T1000 (cell line): Measurements from ENCODE around the gene IAH1.
A peak's percentile ranks its signal among the peaks of the same experiment; 100 is the strongest.

Experiments used
- DNase-seq: peaks from one replicate; lab custom pipeline; 2025; ENCODE audit warnings: mixed read lengths; lab: John Stamatoyannopoulos, UW

IAH1 gene, protein sequence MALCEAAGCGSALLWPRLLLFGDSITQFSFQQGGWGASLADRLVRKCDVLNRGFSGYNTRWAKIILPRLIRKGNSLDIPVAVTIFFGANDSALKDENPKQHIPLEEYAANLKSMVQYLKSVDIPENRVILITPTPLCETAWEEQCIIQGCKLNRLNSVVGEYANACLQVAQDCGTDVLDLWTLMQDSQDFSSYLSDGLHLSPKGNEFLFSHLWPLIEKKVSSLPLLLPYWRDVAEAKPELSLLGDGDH

DNA sequence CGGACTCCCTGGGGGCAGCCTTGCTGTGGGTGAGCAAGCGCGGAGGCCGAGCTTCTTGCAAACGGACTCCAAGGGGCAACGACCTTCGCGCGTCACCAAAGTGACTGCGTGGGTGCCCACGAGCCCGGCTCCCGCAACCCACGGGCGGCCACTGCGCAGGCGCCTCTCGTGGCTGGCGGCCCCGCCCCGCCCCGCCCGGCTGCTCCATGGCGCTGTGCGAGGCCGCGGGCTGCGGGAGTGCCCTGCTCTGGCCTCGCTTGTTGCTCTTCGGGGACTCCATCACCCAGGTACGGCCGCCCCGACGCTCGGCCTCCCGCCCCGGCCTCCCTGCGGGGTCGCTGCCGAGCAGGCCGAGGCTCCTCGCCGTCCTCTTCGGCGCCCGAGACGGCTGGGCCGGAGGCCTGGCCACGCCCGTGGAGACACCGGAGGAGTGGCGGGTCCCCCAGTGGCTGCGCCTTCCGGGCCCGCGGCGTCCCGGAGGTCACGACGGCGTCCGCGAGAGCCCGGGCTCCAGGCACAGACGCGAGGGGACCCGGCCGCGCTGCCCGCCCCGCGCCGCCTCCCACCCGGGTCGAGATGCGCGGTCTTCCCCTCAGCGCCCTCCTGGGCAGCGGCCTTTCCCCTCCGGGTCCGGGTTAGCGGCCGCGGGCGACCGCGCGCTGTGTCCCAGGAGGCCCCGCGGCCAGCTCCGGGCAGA, at the start of gene IAH1:
Gene IAH1, plus strand, starts transcription at position 191 of the 697 bp plus-strand sequence. Its CDS starts 16 bp downstream, at position 207.
- peak; percentile 57 for DNase-seq

DNA sequence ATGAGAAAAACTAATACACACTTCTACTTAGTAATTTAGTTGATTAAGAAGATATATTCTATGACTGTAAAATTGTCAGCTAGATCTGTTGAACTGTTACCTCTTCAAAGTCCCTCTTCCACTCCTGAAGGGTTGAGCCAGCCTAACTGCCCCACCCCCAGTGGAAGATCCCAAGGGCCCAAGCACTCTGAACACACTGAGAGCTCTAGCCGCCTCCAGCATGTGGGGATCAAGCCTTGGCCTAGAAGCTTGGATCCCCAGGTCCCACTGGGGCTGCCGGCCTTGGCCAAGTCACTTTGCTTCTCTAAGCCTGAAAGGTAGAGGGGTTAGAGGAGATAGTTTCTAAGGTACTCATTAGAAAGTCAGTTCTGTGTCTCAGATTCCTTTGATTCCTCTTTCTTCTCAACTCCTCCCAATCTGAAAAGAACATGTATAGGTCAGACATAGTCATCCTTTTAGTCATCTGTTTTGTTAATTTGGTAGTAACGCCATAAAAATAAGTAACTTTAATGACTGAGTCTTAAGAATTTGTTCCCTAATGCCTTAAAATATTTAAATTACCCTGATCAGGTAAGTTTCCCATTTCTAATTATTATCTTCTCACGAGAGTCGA, 45.3 kb upstream of the IAH1 start:
- no peak for DNase-seq

DNA sequence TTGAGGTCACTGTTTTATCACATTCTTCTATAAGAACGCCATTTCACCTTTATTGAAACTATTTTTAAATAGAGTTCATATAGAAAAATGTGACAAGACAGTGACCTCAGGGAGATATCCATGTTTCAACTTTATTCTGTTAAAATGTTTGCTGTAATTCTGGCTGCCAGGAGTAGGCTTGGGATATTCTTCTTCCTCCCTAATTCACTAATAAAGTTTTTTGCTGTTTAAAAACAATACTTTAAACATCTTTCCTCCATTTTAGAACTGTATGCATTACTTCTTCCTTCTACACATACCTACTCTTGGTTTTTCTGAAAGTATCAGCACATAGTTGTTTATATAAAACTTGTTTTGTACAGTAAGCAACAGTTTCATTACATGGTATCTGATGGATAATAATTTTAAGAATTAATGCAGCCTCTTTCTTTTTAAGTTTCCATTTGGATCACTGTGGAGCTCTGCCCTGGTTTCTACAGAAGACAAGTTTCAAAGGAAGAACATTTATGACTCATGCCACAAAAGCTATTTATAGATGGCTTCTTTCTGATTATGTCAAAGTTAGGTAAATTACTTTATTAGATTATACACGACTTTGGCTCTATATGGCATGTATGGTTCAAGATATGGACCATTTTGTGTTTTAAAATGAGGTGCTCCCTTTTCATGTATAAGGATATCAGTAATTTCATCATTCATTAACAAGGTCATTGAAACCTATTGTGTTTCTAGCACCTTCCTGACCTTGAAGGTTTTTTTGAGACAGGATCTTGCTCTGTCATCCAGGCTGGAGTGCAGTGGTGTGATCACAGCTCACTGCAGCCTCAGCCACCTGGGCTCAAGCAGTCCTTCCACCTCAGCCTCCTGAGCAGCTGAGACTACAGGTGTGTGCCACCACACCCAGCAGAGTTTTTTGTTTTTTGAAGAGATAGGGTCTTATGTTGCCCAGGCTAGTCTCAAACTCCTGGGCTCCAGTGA, 43.7 kb upstream of the IAH1 start:
- no peak for DNase-seq

DNA sequence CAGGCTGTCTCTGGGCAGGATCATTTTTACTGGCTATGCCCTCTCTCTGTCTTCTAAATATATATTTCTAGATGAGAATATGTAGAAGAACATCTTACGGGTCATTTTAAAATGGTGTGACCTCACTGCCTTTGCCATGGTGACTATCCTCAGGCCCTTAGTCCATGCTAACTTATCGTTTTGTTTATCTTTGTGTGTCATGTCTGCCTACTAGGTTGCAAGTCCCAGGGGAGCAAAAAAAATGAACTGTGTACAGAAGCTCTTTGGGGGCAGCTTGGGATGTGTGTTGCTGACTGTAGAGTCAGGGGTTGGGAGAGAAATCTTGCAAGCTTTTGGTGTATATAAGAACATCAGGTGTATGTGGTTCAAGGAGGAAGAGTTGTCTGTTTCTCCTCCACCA, 39.9 kb upstream of the IAH1 start:
- DNase-seq: no peak

DNA sequence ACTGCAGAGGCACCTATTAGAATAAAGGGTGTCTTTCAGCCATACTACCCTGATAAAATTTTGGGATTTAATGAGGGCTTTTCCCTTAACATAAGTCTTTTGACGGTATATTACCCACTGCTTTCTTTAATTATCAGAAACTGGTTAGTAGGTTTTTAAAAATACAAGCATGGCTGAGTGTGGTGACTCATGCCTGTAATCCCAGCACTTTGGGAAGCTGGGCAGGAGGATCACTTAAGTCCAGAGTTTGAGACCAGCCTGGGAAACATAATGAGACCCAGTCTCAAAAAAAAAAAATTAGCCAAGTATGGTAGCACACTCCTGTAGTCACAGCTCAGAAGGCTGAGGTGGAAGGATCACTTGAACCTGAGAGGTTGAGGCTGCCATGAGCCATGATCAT, 34.8 kb upstream of the IAH1 start:
- DNase-seq: no peak

DNA sequence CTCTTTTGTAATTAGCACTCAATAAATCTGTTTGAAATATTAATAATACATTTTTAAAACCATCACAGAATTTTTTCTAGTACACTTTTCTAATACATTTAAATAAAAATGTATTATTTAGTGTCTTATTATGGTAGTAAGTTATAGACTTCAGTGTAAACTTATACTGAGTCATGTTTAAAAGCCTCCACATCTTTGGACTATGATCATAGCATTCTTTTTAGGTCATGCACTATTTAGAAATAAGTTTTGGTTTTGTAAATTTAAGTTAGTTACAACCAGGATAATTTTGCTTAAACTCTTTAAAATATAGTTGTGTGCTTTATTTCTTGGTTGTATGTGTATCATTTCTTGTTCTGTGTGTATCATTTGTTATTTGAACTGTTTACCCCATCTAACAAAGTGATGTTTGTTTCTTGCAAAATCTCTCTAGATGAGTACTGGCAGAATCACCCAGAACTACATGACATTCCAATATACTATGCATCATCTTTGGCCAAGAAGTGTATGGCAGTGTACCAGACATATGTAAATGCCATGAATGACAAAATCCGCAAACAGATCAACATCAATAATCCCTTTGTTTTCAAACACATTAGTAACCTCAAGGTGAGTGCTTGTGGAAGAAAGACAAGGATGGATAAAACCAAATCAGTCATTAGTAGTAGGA, 34.2 kb upstream of the IAH1 start:
- no peak for DNase-seq

DNA sequence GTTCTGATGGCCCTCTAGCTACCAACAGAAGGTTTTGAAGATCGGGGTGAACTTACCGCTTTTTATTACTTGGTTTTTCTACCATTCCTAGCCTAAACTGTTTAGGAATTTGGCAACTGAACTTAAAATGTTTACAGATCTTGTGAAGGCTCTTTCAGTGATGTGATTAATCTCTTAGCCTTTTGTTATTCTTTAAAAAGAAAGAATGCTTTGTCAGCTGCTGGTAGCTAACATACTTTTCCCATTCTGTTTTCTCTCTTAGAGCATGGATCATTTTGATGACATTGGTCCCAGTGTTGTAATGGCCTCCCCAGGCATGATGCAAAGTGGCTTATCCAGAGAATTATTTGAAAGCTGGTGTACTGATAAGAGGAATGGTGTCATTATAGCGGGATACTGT, 32.8 kb upstream of the IAH1 start:
- DNase-seq: no peak

DNA sequence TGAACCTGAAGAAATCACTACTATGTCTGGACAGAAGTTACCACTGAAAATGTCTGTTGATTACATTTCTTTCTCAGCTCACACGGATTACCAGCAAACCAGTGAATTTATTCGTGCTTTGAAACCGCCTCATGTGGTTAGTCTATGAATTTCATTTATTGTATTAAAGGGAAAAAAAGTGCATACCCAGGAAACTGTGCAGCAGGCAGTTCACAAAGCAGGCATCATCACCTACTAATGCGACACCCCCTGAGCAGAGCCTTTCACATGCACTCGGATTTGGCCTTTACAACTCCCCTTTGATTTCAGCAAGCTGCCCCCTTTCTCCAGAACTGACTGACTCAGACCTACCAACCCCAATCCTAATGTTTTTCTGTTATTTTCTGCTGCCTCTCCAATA, 30.8 kb upstream of the IAH1 start:
- DNase-seq: no peak

DNA sequence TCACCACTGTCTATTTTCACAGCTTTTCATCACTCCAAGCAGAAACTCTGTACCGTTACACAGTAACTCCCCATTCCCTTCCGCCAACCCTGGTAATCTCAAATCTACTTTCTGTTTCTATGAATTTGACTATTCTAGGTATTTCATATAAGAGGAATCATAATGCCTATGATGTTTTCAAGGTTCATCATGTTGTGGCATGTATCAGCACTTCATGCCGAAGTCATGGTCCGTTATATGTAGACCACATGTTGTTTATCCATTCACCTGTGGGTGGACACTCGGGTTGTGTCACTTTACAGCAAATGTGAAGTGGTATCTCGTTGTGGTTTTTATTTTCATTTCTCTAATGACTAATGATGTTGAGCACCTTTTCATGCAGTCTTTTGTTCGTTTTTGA, 29.3 kb upstream of the IAH1 start:
- DNase-seq: no peak

DNA sequence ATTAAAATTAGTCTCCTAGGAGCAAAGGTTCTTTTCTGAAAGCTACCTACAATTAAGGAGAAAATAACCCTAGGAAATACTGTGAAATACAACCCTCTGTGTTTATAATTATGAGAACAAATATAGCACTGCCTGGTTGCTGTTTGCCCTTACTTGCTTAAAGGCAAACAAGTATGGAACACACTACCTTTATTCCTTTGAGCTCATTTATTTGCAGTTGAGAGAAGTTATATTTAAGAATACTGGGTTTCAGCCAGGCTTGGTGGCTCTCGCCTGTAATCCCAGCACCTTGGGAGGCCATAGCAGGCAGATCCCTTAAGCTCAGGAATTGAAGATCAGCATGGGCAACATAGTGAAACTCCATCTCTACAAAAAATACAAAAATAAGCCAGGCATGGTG, 23.1 kb upstream of the IAH1 start:
- DNase-seq: no peak

DNA sequence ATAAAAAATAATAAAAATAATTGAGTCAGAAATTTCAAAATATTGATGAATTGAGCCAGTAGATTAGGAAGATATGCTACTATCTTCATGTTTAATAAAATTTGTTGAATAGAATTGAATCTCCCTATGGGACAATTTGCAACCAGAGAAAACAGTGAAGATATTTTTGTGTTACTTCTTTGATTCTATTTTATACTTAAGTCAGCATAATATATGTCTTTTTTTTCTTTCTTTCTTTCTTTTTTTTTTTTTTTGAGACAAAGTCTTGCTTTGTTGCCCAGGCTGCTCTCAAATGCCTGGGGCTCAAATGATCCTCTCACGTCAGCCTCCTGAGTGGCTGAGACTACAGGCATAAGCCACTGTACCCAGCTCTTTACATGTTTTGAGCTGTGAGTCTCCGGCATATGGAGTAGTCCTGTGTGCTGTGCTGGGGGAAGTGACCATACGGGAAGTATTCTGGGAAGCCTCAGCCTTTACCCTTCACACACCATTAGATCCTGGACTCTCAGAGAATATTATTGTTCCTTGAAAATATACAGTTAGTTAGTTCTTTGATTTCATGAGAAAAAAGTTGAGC, 13.8 kb upstream of the IAH1 start:
- DNase-seq: no peak

DNA sequence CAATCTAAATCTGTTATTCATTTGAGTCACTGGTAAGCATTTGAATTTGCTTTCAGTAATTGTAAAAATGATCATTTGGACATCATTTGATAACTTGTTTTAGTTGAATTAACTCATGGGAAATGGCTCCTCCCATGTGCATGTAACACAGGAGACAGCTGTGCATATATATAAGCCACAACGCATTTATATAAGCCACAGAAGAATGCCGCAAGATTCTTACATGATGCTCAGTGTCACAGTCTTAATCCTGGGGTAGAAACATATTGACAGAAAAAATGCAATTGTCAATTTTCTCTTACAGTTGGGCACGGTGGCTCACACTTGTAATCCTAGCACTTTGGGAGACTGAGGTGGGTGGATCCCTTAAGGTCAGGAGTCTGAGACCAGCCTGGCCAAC, 13.3 kb upstream of the IAH1 start:
- no peak for DNase-seq

DNA sequence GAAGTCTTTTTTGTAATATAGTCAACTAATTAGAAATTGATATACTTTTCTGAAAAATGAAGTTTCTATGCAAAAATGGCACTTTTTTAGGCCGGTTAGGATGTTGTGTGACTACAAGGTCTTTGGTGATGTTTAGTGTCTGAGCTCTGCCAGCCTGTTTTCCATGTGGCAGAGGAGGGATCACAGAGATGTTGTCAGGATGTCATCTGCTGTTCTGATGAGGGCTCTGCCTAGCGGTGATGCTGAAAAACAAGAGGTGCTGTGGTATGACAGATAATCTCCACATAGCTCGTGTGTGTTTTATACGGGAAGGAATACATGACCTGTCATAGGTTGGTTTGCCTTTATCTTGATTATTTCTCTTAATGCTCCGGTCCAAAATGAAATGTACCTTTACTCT, 12.0 kb upstream of the IAH1 start:
- no peak for DNase-seq

DNA sequence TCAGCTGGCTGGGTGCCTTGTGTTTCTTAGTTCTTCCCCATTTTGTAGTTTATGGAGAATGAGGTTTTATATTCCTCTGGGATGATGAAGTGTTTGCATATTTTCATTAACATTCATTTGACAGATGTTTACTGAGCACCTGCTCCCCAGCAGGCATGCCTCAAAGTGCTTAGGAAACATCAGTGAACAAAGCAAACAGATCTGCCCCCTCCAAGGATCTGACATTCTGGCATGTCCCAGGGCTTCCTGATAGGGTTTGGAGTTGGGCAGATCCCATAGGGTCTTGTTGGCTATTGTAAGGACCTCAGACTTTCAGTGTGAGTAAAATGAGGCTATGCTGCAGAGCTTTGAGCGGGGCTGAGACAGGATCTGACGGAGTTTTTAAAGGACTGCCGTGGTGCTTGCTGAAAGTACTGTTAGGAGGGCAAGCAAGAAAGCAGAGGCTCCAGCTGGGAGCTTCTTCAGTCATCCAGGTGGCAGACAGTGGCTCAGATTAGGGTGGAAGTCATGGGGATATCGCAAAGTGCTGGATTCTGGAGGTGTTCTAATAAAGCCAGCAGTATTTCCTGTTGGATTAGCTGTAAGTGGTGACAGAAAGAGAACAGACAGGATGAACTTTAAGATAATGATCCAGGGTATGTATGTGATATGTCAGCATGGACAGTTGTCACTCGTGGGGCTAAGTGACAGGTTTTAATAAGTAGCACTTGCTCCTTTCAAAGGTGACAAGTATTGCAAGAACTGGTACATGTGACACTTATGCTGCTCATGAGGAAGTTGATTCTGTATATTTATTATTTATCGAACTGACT, 11.3 kb upstream of the IAH1 start:
- DNase-seq: no peak

DNA sequence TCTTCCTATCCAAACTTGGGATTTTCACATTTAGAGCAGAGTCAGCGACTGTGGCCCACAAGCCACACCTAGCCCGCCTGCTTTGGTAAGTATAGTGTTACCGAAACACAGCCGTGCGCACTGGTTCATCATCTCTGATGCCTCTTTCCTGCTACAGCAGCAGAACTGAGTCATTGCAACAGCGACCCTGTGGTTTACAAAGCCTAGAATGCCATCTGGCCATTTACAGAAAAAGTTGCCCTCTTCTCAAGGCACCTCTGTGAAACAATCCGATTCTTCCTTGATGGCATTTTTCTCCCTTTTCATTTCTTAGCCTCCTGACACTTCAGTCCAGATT, 10.7 kb upstream of the IAH1 start:
- DNase-seq: no peak

DNA sequence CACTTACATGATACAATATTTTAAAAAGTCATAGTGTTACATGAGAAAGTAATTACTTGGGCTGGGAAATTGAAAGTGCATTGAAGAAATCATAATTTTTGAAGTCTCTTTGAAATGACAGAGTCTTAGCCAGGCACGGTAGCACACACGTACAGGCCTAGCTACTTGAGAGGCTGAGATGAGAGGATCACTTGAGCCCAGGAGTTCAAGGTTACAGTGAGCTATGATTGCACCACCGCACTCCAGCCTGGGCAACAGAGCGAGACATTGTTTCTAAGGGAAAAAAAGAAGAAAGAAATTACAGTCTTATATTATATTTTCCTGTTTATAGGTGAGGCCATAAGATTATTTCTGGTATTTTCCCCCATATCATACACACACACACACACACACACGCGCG, 9.2 kb upstream of the IAH1 start:
- DNase-seq: no peak

DNA sequence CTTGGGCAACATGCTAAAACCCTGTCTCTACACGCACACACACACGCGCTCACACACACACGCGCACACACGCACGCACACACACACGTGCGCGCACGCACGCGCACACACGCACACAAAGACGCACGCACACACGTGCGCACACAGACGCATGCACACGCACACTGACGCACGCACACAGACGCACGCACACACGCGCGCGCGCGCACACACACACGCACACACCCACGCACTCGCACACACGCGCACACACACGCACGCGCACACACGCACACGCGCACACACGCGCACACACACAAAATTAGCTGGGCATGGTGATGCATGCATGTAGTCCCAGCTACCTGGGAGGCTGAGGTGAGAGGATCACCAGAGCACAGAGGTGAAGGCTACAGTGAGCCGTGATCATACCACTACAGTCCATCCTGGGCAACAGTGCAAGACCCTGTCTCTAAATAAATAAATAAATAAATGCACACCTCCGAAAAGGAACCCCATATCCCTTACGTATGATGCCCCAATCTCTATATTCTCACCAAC, 8.1 kb upstream of the IAH1 start:
- no peak for DNase-seq

DNA sequence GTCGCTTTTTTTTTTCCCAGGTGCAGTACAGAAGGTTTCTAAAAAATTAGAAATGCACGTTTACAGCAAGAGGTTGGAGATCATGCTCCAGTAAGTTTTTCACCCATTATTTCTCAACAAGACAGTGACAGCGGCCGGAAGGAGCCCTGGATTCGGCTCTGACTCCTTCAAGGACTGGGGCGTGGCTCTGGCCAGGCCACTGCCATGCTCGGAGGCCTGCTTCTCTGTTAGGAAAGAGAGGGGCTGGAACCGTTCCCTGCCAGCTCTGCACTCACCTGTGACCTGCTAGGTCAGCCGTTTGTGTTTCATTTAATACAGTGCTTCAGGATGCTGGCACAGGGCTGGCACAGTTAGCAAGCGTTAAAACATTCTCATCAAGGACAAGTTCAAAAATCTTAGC, 6.7 kb upstream of the IAH1 start:
- DNase-seq: no peak

DNA sequence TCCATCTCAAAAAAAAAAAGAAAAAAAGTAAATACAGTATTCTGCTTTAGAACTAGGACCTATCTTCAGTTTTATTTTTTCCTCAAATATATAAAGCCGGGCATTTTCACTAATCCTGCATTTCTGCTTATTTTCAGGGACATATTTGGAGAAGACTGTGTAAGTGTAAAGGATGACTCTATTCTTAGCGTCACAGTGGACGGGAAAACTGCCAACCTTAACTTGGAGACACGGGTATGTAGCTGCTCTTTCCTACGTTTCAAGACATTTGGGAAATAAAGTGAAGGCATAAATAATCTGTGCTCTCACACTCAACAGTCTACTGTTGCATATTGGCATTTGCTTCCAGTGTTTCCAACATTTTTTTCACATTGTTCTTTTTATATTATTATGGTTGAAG, 3.1 kb upstream of the IAH1 start:
- DNase-seq: no peak

DNA sequence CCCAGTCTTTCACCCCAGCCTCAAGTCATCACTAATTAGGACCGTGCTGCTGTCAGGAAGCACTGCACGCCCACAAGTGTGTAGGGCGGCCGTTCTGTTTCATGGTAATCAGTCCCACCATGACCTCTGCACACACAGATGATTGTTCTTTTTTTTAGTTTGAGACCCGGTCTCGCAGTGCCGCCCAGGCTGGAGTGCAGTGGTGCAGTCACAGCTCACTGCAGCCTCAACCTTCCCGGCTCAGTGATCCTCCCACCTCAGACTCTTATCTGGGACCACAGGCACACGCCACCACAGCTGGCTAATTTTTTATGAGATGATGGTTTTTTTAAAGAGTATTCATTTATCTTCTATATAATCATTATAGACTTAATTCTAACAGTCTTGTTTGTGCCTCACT, 1.8 kb upstream of the IAH1 start:
- DNase-seq: no peak
